ENCODE measurements around the gene MYO1G.

MYO1G gene

DNA sequence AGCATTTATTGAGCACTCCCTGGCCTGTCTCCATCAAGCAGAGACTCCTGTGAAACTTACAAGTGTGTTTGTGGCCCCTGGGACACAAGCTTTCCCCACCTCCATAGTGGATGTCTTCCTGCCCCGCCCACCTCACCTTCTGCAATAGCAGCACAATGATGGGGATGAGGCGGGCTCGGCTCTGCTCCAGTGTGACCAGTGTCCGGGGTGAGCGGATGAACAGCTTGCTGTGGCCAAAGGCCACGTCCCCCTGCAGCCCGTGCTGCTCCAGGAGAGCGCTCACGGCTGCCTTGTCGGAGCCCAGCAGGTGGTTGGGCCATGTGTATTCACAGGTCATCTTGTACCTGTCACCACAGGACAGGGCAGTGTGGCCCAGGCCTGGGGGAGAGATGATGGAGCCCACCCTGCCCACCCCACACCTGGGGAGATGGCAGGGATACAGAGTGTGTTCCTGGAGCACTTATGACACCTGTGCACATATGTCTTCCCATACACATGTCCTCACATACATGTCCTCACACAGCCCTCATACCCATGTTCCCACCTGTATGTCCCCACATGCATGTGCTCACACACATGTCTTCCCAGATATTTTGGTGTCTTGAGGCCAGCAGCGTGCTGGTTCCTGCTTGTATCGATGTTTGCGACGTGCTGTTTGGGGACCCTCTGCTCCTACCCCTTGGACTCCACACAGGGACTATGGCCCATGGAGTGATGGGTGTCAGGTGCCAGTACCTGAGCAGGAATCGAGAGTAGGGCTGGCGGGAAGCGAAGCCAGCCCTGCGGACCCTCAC, 12.7 kb downstream of the MYO1G start:
- Histone ChIP-seq H3K36me3 (ENCODE audit: control insufficient read depth, insufficient read depth, low read length) (no peaks in the 10 kb centered on the region), H3K9ac (ENCODE audit: low read length) (no peak overlapping the region), H3K27me3 (ENCODE audit: control insufficient read depth, insufficient read depth, low read length) (peaks cover 6% of the 10 kb centered on the region), H3K4me1 (ENCODE audit: control insufficient read depth, insufficient read depth, low read length) (no peaks in the 10 kb centered on the region), H3K4me3 (ENCODE audit: low read length) (no peak overlapping the region), H3K27ac (ENCODE audit: low read depth, low read length) (no peak overlapping the region)

GRCh38 chr7:44965441-44965903, 13.3 kb downstream of the MYO1G start:
- Histone ChIP-seq H3K4me1 (ENCODE audit: control insufficient read depth, insufficient read depth, low read length) (no peaks in the 10 kb centered on the region), H3K27ac (ENCODE audit: low read depth, low read length) (no peak overlapping the region), H3K27me3 (ENCODE audit: control insufficient read depth, insufficient read depth, low read length) (peaks cover 6% of the 10 kb centered on the region), H3K36me3 (ENCODE audit: control insufficient read depth, insufficient read depth, low read length) (no peaks in the 10 kb centered on the region), H3K4me3 (ENCODE audit: low read length) (no peak overlapping the region), H3K9ac (ENCODE audit: low read length) (no peak overlapping the region)

- H3K4me1 ChIP-seq (ENCODE audit: control insufficient read depth, insufficient read depth, low read length): no peaks in the 10 kb centered on the region
- peaks cover 6% of the 10 kb centered on the region for H3K27me3 ChIP-seq (ENCODE audit: control insufficient read depth, insufficient read depth, low read length)
- H3K4me3 ChIP-seq (ENCODE audit: low read length): no peak overlapping the region
- no peaks in the 10 kb centered on the region for H3K36me3 ChIP-seq (ENCODE audit: control insufficient read depth, insufficient read depth, low read length)
- H3K9ac ChIP-seq (ENCODE audit: low read length): no peak overlapping the region
- no peak overlapping the region for H3K27ac ChIP-seq (ENCODE audit: low read depth, low read length)
Observed at GRCh38 chr7:44964831-44965440, 13.9 kb downstream of the MYO1G start.

DNA sequence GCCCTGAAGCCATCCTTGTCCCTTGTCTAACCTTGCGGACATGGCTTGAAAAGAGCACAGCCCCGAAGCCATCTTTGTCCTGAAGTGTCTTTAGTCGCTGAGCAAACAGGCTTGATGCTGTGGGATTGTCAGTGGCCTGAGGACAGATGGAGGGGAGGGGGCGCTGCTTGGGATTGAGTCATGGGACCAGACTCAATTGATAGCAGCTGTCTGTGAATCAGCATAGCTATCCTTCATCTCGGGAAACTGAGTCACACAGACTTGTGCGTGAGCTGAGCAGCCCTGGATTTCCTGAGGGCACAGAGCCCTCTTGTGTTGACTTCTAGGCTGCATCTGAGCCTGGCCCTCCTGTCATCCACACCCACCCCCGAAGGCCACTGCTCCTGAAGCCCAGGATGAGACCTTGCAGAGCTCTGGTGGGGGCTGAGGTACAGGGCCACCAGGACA, 14.4 kb downstream of the MYO1G start:
- H3K27ac ChIP-seq (ENCODE audit: low read depth, low read length): no peak overlapping the region
- H3K27me3 ChIP-seq (ENCODE audit: control insufficient read depth, insufficient read depth, low read length): peaks cover 6% of the 10 kb centered on the region
- H3K36me3 ChIP-seq (ENCODE audit: control insufficient read depth, insufficient read depth, low read length): no peaks in the 10 kb centered on the region
- no peak overlapping the region for H3K9ac ChIP-seq (ENCODE audit: low read length)
- H3K4me1 ChIP-seq (ENCODE audit: control insufficient read depth, insufficient read depth, low read length): no peaks in the 10 kb centered on the region
- no peak overlapping the region for H3K4me3 ChIP-seq (ENCODE audit: low read length)

GRCh38 chr7:44963364-44964290, 15.2 kb downstream of the MYO1G start:
- no peaks in the 10 kb centered on the region for H3K36me3 ChIP-seq (ENCODE audit: control insufficient read depth, insufficient read depth, low read length)
- H3K4me1 ChIP-seq (ENCODE audit: control insufficient read depth, insufficient read depth, low read length): no peaks in the 10 kb centered on the region
- H3K27ac ChIP-seq (ENCODE audit: low read depth, low read length): no peak overlapping the region
- peaks cover 6% of the 10 kb centered on the region for H3K27me3 ChIP-seq (ENCODE audit: control insufficient read depth, insufficient read depth, low read length)
- H3K4me3 ChIP-seq (ENCODE audit: low read length): no peak overlapping the region
- no peak overlapping the region for H3K9ac ChIP-seq (ENCODE audit: low read length)

- H3K27me3 ChIP-seq (ENCODE audit: control insufficient read depth, insufficient read depth, low read length): peaks cover 6% of the 10 kb centered on the region
- H3K4me3 ChIP-seq (ENCODE audit: low read length): peak overlapping the region; percentile 64
- H3K27ac ChIP-seq (ENCODE audit: low read depth, low read length): no peak overlapping the region
- H3K4me1 ChIP-seq (ENCODE audit: control insufficient read depth, insufficient read depth, low read length): no peaks in the 10 kb centered on the region
- H3K36me3 ChIP-seq (ENCODE audit: control insufficient read depth, insufficient read depth, low read length): no peaks in the 10 kb centered on the region
- H3K9ac ChIP-seq (ENCODE audit: low read length): no peak overlapping the region
Observed at GRCh38 chr7:44962483-44963251, 16.1 kb downstream of the MYO1G start.

DNA sequence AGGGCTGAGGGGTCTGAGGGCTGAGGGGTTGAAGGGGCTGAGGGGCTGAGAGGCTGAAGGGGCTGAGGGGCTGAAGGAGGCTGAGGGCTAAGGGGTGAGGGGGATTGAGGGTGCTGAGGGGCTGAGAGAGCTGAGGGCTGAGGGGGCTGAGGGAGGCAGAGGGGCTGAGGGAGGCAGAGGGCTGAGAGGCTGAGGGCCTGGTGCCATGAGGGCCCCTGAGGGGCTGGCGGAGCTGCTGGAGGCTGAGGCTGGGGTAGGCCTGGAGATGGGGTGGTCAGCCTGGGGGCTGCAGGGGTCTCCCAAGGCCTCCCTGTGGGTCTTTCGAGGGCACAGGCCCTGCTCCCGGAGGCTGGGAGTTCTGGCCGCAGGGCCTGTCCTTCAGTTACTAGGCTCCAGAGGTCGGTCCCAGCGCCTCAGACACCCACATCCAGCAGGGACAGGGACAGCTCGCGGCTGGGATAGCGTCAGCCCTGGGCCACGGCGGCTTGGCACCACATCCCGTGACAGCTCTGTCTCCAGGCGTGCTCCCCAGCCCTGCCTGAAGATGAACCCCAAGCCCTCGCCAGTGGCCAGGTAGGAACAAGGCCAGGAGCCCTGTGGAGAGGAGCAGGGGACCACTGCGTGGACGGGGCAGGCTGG, 16.9 kb downstream of the MYO1G start:
- no peak overlapping the region for H3K9ac ChIP-seq (ENCODE audit: low read length)
- H3K27me3 ChIP-seq (ENCODE audit: control insufficient read depth, insufficient read depth, low read length): peaks cover 6% of the 10 kb centered on the region
- H3K27ac ChIP-seq (ENCODE audit: low read depth, low read length): no peak overlapping the region
- H3K4me1 ChIP-seq (ENCODE audit: control insufficient read depth, insufficient read depth, low read length): no peaks in the 10 kb centered on the region
- no peaks in the 10 kb centered on the region for H3K36me3 ChIP-seq (ENCODE audit: control insufficient read depth, insufficient read depth, low read length)
- H3K4me3 ChIP-seq (ENCODE audit: low read length): peak overlapping the region; percentile 64

- no peaks in the 10 kb centered on the region for H3K36me3 ChIP-seq (ENCODE audit: control insufficient read depth, insufficient read depth, low read length)
- no peaks in the 10 kb centered on the region for H3K4me1 ChIP-seq (ENCODE audit: control insufficient read depth, insufficient read depth, low read length)
- H3K27ac ChIP-seq (ENCODE audit: low read depth, low read length): no peak overlapping the region
- no peak overlapping the region for H3K4me3 ChIP-seq (ENCODE audit: low read length)
- H3K27me3 ChIP-seq (ENCODE audit: control insufficient read depth, insufficient read depth, low read length): peaks cover 4% of the 10 kb centered on the region
- no peak overlapping the region for H3K9ac ChIP-seq (ENCODE audit: low read length)
Observed at GRCh38 chr7:44960011-44960580, 18.7 kb downstream of the MYO1G start.

GRCh38 chr7:44959433-44959951, 19.3 kb downstream of the MYO1G start:
- Histone ChIP-seq H3K36me3 (ENCODE audit: control insufficient read depth, insufficient read depth, low read length) (no peaks in the 10 kb centered on the region), H3K4me1 (ENCODE audit: control insufficient read depth, insufficient read depth, low read length) (no peaks in the 10 kb centered on the region), H3K9ac (ENCODE audit: low read length) (no peak overlapping the region), H3K27ac (ENCODE audit: low read depth, low read length) (no peak overlapping the region), H3K27me3 (ENCODE audit: control insufficient read depth, insufficient read depth, low read length) (peaks cover 4% of the 10 kb centered on the region), H3K4me3 (ENCODE audit: low read length) (no peak overlapping the region)

GRCh38 chr7:44958645-44959344, 20.0 kb downstream of the MYO1G start:
- no peak overlapping the region for H3K27ac ChIP-seq (ENCODE audit: low read depth, low read length)
- no peaks in the 10 kb centered on the region for H3K4me1 ChIP-seq (ENCODE audit: control insufficient read depth, insufficient read depth, low read length)
- no peaks in the 10 kb centered on the region for H3K36me3 ChIP-seq (ENCODE audit: control insufficient read depth, insufficient read depth, low read length)
- peaks cover 4% of the 10 kb centered on the region for H3K27me3 ChIP-seq (ENCODE audit: control insufficient read depth, insufficient read depth, low read length)
- H3K9ac ChIP-seq (ENCODE audit: low read length): no peak overlapping the region
- H3K4me3 ChIP-seq (ENCODE audit: low read length): no peak overlapping the region
